Measurements from ENCODE around the gene GALNS. TPM values are rescaled to one million over a fixed set of nuclear protein-coding genes. Genes with fewer than 3 reads are reported as not detected.

The GALNS gene
- total RNA-seq, 1 experiment from 2014 or later, result 29.5 TPM

GRCh38 chr16:88892065-88892464 is 35.3 kb upstream of the GALNS start:
- no peaks in the 10 kb centered on the region for H3K36me3 Mint-ChIP-seq
- ChIA-PET POLR2A (no interaction called here), CTCF (no interaction called here)
- no peak overlapping the region for H3K4me3 Mint-ChIP-seq
- no peaks in the 10 kb centered on the region for H3K9me3 Mint-ChIP-seq
- ATAC-seq, result no peak
- DNase-seq (ENCODE audit: low spot score), result no peak
- peaks cover 2% of the 10 kb centered on the region; the same call in 1 of the 2 replicates for H3K27me3 Mint-ChIP-seq (ENCODE audit: low read depth)
- TF ChIP-seq ETV6 (CRISPR knock-in tag; IDR thresholded peaks at IDR 0.05), result no peak
- TF ChIP-seq JAZF1 (CRISPR knock-in tag; IDR thresholded peaks at IDR 0.05), result no peak
- TF ChIP-seq OVOL2 (CRISPR knock-in tag; IDR thresholded peaks at IDR 0.05; ENCODE audit: borderline replicate concordance), result no peak
- no peak for TF ChIP-seq PRRX2 (CRISPR knock-in tag; IDR thresholded peaks at IDR 0.05)
- TF ChIP-seq MLX (CRISPR knock-in tag; IDR thresholded peaks at IDR 0.05), result no peak
- TF ChIP-seq ZNF317 (CRISPR knock-in tag; IDR thresholded peaks at IDR 0.05; ENCODE audit: borderline replicate concordance, low read depth), result no peak
- no peak for TF ChIP-seq RORB (CRISPR knock-in tag; IDR thresholded peaks at IDR 0.05)
- TF ChIP-seq ZNF425 (CRISPR knock-in tag; conservative IDR thresholded peaks at IDR 0.05), result no peak
- no peak for TF ChIP-seq ARID4B (CRISPR knock-in tag; IDR thresholded peaks at IDR 0.05; ENCODE audit: borderline replicate concordance)
- TF ChIP-seq GTF2I (CRISPR knock-in tag; conservative IDR thresholded peaks at IDR 0.05), result no peak
- no peak for TF ChIP-seq GABPB1 (CRISPR knock-in tag; IDR thresholded peaks at IDR 0.05)
- no peak for TF ChIP-seq KAT7 (CRISPR knock-in tag; IDR thresholded peaks at IDR 0.05; ENCODE audit: borderline replicate concordance)
- TF ChIP-seq ZBTB21 (CRISPR knock-in tag; IDR thresholded peaks at IDR 0.05; ENCODE audit: borderline replicate concordance), result no peak
- TF ChIP-seq HMGA2 (CRISPR knock-in tag; IDR thresholded peaks at IDR 0.05), result no peak
- no peak for TF ChIP-seq SOX15 (CRISPR knock-in tag; IDR thresholded peaks at IDR 0.05)
- no peak for TF ChIP-seq SMAD4 (CRISPR knock-in tag; IDR thresholded peaks at IDR 0.05)
- no peak for TF ChIP-seq ZNF423 (CRISPR knock-in tag; IDR thresholded peaks at IDR 0.05)
- TF ChIP-seq HMGXB4 (CRISPR knock-in tag; IDR thresholded peaks at IDR 0.05), result no peak
- TF ChIP-seq CREB1 (CRISPR knock-in tag; IDR thresholded peaks at IDR 0.05), result no peak
- H3K27ac Mint-ChIP-seq, result no peak overlapping the region
- no peaks in the 10 kb centered on the region for H3K4me1 Mint-ChIP-seq

GRCh38 chr16:88891083-88891482 is 34.3 kb upstream of the GALNS start:
- peaks cover 2% of the 10 kb centered on the region; the same call in 1 of the 2 replicates for H3K27me3 Mint-ChIP-seq (ENCODE audit: low read depth)
- ChIA-PET POLR2A (no interaction called here), CTCF (no interaction called here)
- H3K27ac Mint-ChIP-seq, result no peak overlapping the region
- no peaks in the 10 kb centered on the region for H3K36me3 Mint-ChIP-seq
- no peaks in the 10 kb centered on the region for H3K4me1 Mint-ChIP-seq
- ATAC-seq, result no peak
- no peaks in the 10 kb centered on the region for H3K9me3 Mint-ChIP-seq
- no peak overlapping the region for H3K4me3 Mint-ChIP-seq
- no peak for DNase-seq (ENCODE audit: low spot score)
- TF ChIP-seq CTCF (IDR thresholded peaks at IDR 0.05), result no peak
- TF ChIP-seq CBFB (CRISPR knock-in tag; IDR thresholded peaks at IDR 0.05; ENCODE audit: low read depth), result no peak
- TF ChIP-seq MLX (CRISPR knock-in tag; IDR thresholded peaks at IDR 0.05), result no peak
- TF ChIP-seq RELA (CRISPR knock-in tag; IDR thresholded peaks at IDR 0.05; ENCODE audit: borderline replicate concordance), result no peak
- no peak for TF ChIP-seq NR3C1 (CRISPR knock-in tag; conservative IDR thresholded peaks at IDR 0.05; ENCODE audit: low read depth)
